Activated naive CD8-positive, alpha-beta T cell (primary cell): ENCODE data around the gene SH3BP1.

Experiments
- H3K27ac Mint-ChIP-seq: one replicate; pipeline ENCODE4 v1.8.0; 2021; ENCODE audit warnings: mixed read lengths
- H3K27me3 Mint-ChIP-seq: one replicate; pipeline ENCODE4 v1.8.0; 2021; ENCODE audit warnings: mixed read lengths
- H3K36me3 Mint-ChIP-seq: one replicate; pipeline ENCODE4 v1.8.0; 2021; ENCODE audit warnings: mixed read lengths
- H3K4me1 Mint-ChIP-seq: one replicate; pipeline ENCODE4 v1.8.0; 2021; ENCODE audit warnings: low read depth, mixed read lengths
- H3K4me3 Mint-ChIP-seq: one replicate; pipeline ENCODE4 v1.8.0; 2021; ENCODE audit warnings: mild to moderate bottlenecking, mixed read lengths
- H3K9me3 Mint-ChIP-seq: one replicate; pipeline ENCODE4 v1.8.0; 2021; ENCODE audit warnings: low read depth, mixed read lengths

The SH3BP1 gene

GRCh38 chr22:37635157-37635556, 4.3 kb upstream of the SH3BP1 start:
- H3K27ac Mint-ChIP-seq: peak overlapping the region; percentile 95

GRCh38 chr22:37636186-37636948, 3.1 kb upstream of the SH3BP1 start:
- Mint-ChIP-seq H3K36me3 (no peaks in the 10 kb centered on the region), H3K4me3 (no peak overlapping the region), H3K27ac (peak overlapping the region; percentile 68), H3K27me3 (no peaks in the 10 kb centered on the region), H3K9me3 (no peaks in the 10 kb centered on the region), H3K4me1 (peaks cover 66% of the 10 kb centered on the region)

More at GRCh38 chr22:37635157-37635556, 4.3 kb upstream of the SH3BP1 start:
- Mint-ChIP-seq H3K4me1 (peaks cover 67% of the 10 kb centered on the region), H3K9me3 (no peaks in the 10 kb centered on the region), H3K36me3 (no peaks in the 10 kb centered on the region), H3K4me3 (no peak overlapping the region), H3K27me3 (no peaks in the 10 kb centered on the region)

DNA sequence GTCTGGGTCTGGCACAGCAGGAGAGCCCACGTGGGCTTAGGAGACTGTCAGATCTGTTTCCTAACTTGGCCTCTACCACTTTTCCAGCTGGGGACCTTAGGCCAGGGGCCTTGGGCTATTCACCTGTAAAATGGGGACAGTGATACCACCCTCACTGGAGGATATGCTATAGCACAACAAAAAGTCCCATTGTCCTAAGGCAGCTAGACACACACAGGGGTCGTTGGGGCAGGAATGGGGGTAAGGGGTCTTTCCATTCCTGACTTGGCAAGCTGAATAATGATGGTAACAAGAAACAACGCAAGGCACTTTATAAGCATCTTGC, 2.6 kb upstream of the SH3BP1 start:
- H3K4me1 Mint-ChIP-seq: peaks cover 66% of the 10 kb centered on the region
- peak overlapping the region; percentile 68 for H3K27ac Mint-ChIP-seq
- no peaks in the 10 kb centered on the region for H3K27me3 Mint-ChIP-seq
- H3K36me3 Mint-ChIP-seq: no peaks in the 10 kb centered on the region
- no peak overlapping the region for H3K4me3 Mint-ChIP-seq
- no peaks in the 10 kb centered on the region for H3K9me3 Mint-ChIP-seq

DNA sequence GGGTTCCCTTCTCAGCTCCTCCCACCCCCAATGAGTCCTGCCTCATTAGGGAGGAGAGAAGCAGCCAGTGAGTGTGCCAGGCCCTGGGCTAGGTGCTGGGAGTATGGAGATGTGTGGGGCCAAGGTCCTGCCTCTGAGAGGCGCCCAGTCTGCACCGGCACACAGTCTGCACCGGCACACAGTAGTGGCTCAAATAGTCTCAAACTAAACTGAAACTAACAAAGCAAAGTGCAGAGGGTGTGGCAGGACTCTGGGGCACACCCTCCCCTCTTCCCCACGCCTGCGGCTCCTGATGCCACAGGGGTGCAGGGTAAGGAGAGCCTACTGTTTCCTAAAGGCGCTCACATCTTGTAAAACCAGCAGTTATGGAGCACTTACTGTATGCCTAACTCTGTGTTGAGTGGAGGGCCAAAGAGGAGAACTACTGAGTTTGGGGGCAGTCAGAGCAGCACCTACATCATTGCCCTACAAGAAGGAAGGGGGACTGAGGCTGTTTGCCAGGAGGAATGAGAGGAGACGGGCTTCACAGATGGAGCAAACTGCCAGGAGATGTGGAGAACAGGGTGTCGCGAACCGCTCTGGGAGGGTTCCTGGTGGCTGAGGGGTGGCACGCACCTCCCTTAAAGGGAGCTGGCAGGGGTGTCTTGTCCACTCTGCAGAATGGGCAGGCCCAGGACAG, 939 bp upstream of the SH3BP1 start:
- H3K27ac Mint-ChIP-seq: peak overlapping the region; percentile 91
- H3K27me3 Mint-ChIP-seq: no peaks in the 10 kb centered on the region
- H3K4me3 Mint-ChIP-seq: peak overlapping the region; percentile 93
- no peaks in the 10 kb centered on the region for H3K36me3 Mint-ChIP-seq
- no peaks in the 10 kb centered on the region for H3K9me3 Mint-ChIP-seq
- H3K4me1 Mint-ChIP-seq: peaks cover 65% of the 10 kb centered on the region

DNA sequence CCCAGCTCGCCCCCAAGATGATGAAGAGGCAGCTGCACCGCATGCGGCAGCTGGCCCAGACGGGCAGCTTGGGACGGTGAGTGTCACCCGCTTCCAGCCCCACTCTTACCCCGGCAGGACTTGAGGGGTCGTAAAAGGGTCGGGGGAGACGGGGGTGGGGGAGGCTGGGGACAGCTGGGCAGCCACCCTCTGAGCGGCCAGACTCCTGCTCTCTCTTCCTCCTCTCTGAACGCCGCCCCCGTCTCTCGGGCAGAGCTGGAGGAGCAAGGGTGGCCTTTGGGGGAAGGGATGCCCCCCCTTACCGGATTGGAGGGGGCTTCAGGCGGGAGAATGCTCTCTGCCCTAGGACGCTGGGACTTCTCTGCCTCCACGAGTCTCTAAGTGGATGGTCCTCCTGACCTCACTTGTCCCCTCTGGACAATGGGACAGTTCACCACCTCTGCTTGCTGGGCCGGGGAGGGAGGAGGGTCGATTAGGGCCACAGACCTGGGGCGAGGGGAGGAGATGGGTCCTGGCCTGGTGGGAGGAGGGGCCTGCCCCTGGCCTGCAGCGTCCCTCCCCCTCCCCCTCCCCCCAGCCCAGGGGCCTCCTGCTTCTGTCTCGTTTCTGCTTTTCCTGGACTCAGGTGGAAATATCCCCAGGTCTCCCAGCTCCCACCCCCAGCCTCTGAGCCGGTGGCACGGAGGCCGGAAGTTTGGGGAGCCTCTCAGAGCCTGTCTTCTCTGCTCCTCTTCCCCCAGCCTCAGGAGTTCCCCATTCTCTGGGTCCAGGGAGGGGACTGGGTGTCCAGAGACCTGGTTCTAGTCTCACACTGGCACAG, 512 bp downstream of the SH3BP1 start:
- H3K27me3 Mint-ChIP-seq: no peaks in the 10 kb centered on the region
- no peaks in the 10 kb centered on the region for H3K9me3 Mint-ChIP-seq
- H3K27ac Mint-ChIP-seq: peak overlapping the region; percentile 95
- no peaks in the 10 kb centered on the region for H3K36me3 Mint-ChIP-seq
- peaks cover 57% of the 10 kb centered on the region for H3K4me1 Mint-ChIP-seq
- peak overlapping the region; percentile 93 for H3K4me3 Mint-ChIP-seq

DNA sequence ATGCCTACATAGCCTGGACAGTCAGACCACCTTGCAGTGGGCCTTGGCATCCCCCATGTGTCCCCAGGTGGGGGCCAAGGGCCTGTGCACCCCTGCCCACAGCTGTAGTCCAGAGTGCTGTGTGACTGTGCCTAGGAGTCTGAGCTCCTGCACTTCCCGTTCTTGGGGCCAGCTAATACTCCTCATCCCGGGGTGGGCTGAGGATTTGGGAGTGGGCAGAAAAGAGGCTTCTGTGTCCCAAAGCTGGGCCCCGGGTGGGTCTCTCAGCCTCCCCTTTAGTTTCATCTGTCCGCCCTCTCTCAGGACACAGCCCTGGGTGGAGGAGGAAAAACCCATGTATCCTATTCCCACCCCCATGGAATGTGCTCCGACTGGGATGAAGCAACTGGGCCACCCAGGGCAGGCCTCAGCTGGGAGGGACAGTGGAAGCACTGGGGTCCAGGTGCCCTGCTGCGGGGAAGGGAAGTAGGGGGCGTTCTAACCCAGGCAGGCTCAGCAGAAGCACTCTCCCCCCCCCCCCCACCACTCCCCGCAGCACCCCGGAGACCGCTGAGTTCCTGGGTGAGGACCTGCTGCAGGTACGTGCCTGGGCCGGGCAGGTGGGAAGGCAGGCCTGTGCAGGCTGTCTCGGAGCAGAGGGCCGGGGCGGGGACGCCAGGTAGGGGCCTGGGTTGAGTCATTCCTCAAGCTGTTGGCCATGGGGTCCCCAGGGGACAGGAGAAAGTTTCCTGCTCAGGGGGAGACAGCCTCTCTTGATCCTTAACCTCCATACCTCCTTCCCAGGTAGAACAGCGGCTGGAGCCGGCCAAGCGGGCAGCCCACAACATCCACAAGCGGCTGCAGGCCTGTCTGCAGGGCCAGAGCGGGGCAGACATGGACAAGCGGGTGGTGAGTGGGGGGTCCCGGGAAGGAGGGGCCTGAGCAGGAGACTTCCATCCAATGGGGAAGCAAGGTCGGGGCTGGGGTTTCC, 1.4 kb downstream of the SH3BP1 start:
- Mint-ChIP-seq H3K36me3 (no peaks in the 10 kb centered on the region), H3K4me1 (peaks cover 51% of the 10 kb centered on the region), H3K27ac (peak overlapping the region; percentile 95), H3K4me3 (peak overlapping the region; percentile 93), H3K9me3 (no peaks in the 10 kb centered on the region), H3K27me3 (no peaks in the 10 kb centered on the region)

DNA sequence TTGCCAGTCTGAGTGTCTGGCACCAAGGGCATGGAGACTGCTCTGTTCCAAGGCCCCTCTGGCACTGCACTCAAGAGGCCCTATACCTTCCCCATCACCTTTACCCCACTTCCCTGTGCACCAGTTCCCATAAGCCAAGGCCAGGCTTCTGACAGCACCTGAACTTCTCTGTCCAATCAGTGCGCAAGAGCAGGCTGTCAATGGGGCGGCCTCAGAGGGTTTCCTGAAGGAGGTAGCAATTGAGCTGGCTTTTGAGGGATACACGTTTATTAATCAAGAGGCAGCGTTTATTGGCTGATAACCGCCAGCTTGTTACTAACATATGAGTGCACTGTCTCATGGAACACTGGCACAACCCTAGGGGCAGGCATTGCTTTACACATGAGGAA, 2.1 kb downstream of the SH3BP1 start:
- Mint-ChIP-seq H3K4me3 (peak overlapping the region; percentile 46), H3K27ac (peak overlapping the region; percentile 46), H3K36me3 (no peaks in the 10 kb centered on the region), H3K4me1 (peaks cover 45% of the 10 kb centered on the region), H3K9me3 (no peaks in the 10 kb centered on the region), H3K27me3 (no peaks in the 10 kb centered on the region)

GRCh38 chr22:37643225-37643847, 3.9 kb downstream of the SH3BP1 start:
- no peaks in the 10 kb centered on the region for H3K36me3 Mint-ChIP-seq
- peak overlapping the region; percentile 76 for H3K27ac Mint-ChIP-seq
- H3K4me3 Mint-ChIP-seq: peak overlapping the region; percentile 57

GRCh38 chr22:37647317-37647716, 7.8 kb downstream of the SH3BP1 start:
- Mint-ChIP-seq H3K36me3 (peaks cover 2% of the 10 kb centered on the region), H3K4me3 (no peak overlapping the region), H3K9me3 (no peaks in the 10 kb centered on the region), H3K27me3 (no peaks in the 10 kb centered on the region), H3K4me1 (peaks cover 15% of the 10 kb centered on the region), H3K27ac (no peak overlapping the region)

More at GRCh38 chr22:37643225-37643847, 3.9 kb downstream of the SH3BP1 start:
- Mint-ChIP-seq H3K9me3 (no peaks in the 10 kb centered on the region), H3K4me1 (peaks cover 29% of the 10 kb centered on the region), H3K27me3 (no peaks in the 10 kb centered on the region)

DNA sequence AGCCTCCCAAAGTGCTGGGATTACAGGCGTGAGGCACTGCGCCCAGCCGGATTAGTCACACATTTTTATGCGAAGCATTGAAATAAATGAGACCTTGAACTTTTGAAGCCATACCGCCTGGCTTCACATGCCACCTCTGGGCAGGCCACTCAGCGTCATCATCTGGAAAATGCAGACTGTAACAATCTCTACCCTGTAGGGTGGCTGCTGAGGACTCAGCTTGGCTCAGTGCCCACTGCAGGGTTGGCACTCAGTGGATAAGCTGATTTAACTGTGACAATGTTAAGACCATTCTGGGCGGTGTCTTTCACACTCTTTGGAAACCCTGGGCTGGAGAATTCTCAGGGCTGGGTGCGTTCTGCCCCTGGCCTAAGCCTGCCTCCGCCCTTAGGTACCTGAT, 8.5 kb downstream of the SH3BP1 start:
- no peak overlapping the region for H3K27ac Mint-ChIP-seq
- H3K36me3 Mint-ChIP-seq: peaks cover 2% of the 10 kb centered on the region
- no peaks in the 10 kb centered on the region for H3K9me3 Mint-ChIP-seq
- H3K4me3 Mint-ChIP-seq: no peak overlapping the region
- H3K27me3 Mint-ChIP-seq: no peaks in the 10 kb centered on the region
- peaks cover 11% of the 10 kb centered on the region for H3K4me1 Mint-ChIP-seq

DNA sequence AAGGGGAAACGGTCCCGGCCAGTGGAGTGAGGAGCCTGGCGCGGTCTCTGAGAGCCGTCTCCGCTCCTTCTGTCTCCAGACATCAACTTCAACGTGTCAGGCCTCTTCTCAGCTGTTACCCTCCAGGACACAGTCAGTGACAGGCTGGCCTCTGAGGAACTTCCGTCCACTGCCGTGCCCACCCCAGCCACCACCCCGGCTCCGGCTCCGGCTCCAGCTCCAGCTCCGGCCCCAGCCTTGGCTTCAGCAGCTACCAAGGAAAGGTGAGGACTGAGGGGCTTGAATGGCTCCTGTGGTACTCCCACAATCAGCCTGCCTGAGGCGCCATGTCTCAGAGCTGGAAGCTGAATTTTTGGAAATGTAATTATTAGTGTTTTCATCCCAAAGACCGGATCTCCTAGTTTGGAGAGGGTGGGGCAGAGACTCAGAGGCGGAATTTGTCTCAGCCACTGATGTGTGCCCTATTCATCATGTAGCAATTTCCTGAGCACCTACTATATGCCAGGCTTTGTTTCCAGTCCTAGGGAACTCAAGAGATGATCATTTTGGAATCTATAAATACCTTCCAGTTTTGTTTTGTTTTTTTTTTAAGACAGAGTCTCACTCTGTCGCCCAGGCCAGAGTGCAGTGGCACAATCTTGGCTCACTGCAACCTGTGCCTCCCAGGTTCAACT, 11.1 kb downstream of the SH3BP1 start:
- Mint-ChIP-seq H3K4me3 (no peak overlapping the region), H3K27ac (no peak overlapping the region), H3K36me3 (peaks cover 2% of the 10 kb centered on the region), H3K9me3 (no peaks in the 10 kb centered on the region), H3K27me3 (no peaks in the 10 kb centered on the region), H3K4me1 (no peaks in the 10 kb centered on the region)

DNA sequence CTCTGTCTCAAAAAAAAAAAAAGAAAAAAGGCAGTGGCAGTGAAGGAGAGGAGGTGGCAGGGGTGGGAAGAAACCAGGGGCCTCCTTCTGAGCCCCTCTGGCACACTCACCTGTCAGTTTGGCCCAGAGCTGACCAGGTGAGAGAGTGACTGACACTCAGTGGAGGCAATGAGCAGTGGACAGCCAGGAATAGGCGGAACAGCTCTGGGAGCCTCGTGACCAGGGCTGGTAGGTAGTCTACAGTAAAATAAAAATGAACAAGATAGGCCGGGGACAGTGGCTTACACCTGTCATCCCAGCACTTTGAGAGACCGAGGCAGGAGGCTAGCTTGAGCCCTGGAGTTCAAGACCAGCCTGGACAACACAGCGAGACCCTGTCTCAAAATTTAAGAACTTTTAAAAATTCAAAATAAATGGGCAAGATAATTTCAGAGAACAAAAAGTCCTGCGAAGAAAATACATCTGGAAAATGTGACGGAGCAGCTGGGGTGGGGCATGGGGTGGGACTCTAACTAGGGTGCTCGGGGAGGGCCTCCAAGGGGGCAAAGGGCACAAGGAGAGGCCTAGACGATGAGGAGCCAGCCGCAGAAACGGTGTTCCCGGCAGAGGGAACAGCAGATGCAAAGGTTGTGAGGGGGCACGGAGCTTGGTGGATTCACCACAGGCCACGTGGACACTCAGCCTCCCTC, 15.2 kb downstream of the SH3BP1 start:
- no peaks in the 10 kb centered on the region for H3K27me3 Mint-ChIP-seq

DNA sequence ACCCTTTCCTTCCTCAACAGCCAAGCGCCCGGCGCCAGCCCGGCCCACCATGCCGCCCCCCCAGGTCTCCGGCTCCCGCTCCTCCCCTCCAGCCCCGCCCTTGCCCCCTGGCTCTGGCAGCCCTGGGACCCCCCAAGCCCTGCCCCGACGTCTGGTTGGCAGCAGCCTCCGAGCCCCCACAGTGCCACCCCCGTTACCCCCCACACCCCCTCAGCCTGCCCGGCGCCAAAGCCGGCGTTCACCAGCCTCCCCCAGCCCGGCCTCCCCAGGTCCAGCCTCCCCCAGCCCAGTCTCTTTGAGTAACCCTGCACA, 15.7 kb downstream of the SH3BP1 start:
- no peak overlapping the region for H3K27ac Mint-ChIP-seq
- H3K4me3 Mint-ChIP-seq: no peak overlapping the region
- H3K27me3 Mint-ChIP-seq: no peaks in the 10 kb centered on the region
- H3K36me3 Mint-ChIP-seq: peaks cover 2% of the 10 kb centered on the region
- H3K9me3 Mint-ChIP-seq: no peaks in the 10 kb centered on the region
- H3K4me1 Mint-ChIP-seq: peaks cover 21% of the 10 kb centered on the region

More for the DNA sequence above, 15.2 kb downstream of the SH3BP1 start:
- Mint-ChIP-seq H3K4me3 (no peak overlapping the region), H3K4me1 (peaks cover 16% of the 10 kb centered on the region), H3K36me3 (peaks cover 2% of the 10 kb centered on the region), H3K9me3 (no peaks in the 10 kb centered on the region), H3K27ac (no peak overlapping the region)
